NCI-H748 (cell line): ENCODE data around the gene IL1RAPL1.
"Not testable (repeated sequence)": the region's sequence is repeated elsewhere in the genome, so short reads cannot be mapped to it uniquely, and the experiment has no call there.

ENCODE experiments used
- DNase-seq: peaks from one replicate; lab custom pipeline; 2025; ENCODE audit not compliant: unreplicated experiment; lab: John Stamatoyannopoulos, UW

The IL1RAPL1 gene

DNA sequence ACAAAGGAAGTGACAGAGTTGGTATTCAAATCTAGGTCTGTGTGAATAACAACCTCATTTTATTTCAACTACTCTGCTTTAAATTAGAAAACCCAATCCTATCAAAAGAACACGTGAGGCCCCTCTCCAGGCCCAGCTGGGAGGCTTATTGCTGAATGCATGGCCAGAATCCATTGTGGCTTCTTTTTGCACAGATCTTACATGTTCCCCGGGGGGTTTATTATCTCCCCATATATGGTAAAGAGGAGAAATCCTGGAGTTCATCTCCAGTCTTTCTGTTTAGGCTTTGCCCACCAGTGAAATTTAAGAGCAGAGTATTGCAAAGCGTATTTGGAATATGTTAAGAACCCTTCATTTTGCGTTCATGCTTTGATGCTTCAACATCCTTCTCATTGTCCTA, 655.6 kb downstream of the IL1RAPL1 start:
- no peak for DNase-seq

DNA sequence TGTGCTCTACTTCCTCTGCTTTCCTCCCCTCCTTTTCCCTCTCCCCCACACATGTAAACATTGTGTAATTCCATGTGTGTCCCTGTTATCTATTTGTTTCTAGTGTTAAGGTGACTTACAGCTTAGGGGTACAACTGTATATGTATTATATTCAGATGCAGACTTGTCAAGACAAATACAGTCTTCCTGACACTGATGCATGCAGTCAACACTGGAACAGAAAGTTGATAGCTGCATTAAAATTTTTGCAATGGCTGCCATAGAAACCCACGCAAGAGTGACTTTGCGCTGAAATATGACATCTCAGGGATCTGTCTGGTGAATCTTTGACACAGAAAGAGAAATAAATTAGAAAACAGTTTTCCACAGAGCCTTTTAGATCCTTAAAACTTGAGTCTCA, 656.7 kb downstream of the IL1RAPL1 start:
- DNase-seq = no peak

DNA sequence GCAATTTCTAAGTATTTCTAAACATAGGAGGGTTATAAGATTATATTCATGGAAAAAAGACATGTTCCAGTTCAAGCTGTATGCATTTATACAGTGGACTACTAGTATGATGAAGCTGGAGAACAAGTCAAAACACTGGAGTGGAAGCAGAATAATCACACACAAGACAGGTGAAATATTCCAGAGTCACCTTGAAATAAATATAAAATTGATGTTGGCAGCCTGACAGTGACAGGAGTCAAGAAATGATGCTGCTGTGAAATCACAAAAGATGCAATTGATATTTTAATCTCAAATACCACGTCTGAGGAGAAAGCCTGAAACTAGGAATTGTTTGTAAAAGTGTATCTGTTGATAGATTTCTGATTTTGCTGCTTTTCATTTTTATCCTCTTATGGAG, 667.3 kb downstream of the IL1RAPL1 start:
- DNase-seq = no peak

DNA sequence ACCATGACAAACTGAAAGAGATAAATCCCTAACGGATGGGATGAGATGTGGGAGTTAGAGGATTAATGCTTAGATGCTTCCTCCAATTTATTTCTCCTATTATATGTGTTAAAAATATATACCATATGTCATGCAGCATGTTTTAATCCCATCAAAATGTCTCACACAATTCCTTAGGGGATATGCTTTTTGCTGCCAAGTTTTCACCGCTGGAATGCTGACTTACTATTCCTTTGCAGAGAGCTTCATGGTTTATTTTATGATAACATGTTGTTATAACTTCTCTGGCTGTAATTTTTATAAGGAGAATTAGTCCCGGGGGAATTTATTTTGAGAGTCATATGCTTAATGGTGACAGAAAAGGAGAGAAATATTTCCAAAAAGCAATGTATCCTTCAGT, 670.3 kb downstream of the IL1RAPL1 start:
- no peak for DNase-seq

DNA sequence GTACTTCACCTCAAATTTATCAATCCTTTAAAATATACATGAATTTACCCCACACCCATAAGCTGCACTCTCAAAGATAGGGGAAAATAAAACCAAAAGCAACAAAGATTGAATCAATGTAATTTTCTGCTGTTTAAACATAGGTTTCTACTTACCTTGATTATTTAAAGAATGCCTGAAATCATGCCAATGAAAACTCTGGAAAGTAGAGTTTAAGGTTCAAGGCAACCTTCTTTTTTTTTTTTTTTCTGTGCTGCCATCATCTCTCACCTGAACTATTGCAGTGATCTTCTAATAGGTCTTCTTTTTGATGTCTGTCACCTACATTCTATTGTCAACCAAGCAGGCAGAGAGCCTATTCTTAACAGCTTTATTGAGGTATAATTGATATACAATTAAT, 682.1 kb downstream of the IL1RAPL1 start:
- no peak for DNase-seq

DNA sequence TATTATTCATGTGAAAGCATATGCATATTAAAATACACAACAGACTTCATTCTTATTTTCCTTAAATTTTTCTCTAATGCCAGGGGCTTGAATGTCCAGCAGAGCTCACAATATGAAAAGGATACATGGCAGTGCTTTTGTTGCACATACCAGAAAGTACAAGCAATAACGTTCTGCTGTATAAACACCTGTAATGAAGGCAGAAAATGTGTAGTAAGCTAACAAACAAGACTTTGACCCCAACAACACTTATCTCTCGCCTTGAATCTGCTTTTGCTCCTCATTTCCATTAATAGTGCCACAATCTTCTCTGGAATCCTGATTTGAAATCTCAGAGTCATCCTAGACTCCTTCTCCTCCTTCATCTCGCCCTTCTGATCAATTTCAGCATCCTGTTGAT, 687.3 kb downstream of the IL1RAPL1 start:
- DNase-seq = no peak

DNA sequence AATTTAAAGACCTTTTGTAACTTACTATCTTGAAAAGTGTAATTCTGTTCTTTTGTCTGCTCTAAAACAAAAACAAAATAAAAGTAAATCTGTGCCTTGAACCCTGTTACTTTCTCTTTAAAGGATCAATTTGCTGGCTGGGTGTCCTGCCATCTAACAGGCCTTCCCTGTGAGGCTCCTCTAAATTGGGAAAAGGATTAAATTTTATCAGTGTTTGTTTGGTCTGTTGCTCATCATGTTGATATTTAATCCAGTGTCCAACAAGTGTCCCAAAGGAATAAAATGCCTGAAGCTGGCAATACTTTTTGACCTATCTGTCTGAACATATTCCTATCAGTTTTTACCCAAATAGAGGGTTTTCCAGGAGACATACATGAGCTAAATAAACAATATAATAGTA, 688.7 kb downstream of the IL1RAPL1 start:
- no peak for DNase-seq

DNA sequence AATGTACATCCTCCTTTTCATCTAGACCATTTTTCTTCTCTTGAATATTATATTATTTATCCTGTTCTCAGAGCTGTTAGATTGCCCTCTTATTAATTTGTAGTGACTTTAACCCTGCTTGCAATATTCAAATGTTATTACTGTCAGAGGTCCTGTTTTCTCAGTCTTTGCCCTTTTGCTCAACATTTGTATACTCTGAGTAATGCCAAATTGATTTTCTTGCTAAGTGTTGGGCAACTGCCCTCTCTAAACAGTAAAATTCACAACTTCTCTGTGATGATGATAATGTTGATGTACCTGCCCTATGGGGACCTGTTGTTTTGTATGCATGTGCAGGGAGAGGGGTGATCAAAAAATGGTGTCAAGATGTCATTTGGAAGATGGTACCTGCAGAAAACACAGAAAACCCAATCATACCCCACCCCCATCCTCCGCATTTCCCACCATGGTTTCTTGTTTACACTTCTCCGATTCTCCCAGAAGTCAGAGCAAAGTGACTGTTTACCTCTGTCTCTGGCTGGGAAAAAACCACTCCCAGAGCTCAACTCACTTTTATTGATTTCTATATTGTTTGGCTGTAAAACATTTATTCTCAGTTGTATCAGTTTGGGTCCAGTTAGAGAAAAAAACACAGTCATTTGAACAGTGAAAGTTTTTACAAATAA, 694.0 kb downstream of the IL1RAPL1 start:
- no peak for DNase-seq

DNA sequence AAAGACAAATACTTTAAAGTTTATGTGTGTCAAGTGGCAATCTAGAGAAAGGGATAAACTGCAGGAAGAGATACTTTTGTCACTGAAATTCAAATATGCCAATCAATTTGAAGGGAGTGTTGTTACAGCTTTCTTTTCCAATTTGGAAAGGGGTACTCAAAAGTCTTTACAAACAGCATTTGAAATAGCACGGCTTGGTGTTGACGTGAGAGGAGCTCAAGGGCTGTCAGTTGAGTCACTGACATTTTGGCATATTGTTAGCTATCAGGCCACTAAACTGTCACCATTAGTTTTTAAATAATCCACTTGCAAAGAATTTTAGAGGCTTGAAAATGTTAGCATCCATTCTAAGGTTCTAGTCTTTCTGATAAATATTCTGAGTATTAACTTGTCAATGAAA, 698.4 kb downstream of the IL1RAPL1 start:
- DNase-seq = no peak

DNA sequence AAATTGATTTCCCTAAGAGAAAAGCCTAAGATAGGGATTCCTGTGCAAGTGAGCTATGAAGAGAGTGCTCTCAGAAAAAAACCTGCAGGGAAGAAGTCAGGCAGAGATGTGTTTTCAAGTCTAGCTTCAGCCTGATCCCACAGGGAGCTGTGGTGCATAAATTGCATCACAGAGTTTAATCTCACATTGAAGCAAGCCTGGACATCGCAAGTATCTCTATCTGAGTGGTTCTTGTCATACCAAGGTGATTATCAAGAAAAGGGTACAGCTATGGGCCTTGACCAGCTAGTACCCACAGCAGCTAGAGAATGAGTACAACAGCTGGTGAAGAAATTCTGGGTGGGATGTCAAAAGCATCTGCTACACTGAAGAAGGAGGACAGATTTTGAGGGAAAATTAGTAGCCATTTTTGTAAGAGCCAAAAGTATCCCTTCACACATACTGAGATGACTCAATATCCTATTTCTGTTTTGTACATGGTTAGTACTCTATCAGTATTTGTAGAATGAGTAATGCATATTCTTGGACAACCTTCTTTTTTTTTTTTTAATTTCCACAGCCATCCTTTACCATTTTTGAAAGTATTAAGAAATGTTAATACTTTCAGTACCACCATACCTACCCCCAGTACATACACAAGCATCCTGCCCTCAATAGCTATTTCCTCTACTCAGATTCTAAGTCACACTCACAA, 708.9 kb downstream of the IL1RAPL1 start:
- DNase-seq = no peak

DNA sequence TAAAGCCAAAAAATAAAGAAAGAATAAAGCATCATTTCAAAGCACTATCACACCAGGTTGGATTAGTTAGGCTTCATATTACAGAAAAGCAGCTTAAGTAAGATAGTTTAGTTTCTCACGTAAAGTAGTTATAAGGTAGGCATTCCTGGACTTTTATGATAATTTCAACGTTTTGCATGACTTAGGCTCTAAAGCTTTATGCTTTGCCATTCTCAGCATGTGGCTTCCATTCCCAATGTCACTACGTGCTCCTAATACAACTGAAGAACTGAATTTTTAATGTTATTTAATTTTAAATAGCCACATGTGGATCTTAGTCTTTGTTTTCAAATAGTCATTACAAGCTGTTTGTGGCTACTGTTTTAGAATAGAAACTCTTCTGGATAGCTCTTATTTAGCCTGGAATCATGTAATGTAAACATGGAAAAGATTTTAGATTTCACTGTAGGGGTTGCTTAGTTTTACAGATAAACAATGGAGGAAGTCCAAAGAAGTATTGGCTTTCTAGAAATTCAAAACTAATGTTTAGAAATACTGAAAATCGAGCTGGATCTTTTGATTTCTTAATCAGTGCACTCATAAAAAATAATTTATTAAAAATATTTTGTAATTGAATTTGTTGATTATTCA, 710.0 kb downstream of the IL1RAPL1 start:
- DNase-seq = no peak

DNA sequence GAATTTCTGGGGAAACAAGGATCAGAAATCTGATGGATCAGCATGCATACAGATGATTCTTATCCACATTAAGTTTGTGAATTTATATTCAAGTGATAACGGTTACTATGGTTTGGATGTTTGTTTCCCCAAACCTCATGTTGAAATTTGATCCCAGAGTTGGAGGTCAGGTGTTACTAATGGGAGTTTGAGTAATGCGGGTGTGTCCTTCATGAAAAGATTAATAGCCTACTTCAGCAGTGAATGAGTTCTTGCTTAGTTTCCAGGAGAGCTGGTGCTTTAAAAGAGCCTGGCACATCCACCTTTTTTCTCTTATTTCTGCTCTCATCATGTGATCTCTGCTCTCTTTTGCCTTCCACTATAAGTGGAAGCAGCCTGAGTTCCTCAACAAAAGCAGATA, 712.4 kb downstream of the IL1RAPL1 start:
- peak; percentile 93 for DNase-seq

DNA sequence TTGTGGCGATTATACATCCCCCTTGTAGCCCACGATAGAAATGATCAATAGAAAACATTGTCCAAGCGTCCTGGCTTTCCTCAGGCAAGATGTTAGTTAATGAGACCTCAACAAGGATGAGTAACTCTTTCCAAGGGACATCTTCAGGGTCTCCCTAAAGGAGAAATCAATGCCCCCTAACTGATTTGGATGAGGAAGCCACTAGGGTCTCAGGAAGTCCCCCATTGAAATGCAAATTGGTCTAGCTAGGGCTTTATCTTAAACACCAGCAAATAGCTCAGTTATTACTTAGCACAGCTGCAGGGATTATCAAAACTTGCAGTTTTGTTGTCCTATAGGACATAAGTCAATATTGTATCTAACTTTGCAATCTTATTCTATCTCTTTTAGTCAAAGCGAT, 721.5 kb downstream of the IL1RAPL1 start:
- DNase-seq = no peak

DNA sequence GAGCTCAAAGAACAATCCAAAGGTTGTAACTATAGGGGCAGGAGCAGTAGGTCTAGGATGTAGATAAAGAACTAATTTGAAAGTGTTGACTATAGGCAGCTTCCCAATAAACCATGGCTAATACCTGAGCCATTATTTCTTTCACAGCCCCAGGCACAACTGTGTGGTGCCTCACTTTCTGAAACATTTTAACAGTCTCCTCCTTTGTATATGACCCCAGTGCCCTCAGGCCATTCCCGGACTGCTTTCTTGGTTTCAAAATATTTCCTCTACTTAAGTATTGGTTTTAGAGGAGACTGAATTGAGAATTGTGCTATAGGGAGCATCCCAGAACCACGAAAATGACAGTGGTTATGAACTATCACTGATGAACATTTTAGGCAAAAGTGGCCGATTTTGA, 728.7 kb downstream of the IL1RAPL1 start:
- no peak for DNase-seq

DNA sequence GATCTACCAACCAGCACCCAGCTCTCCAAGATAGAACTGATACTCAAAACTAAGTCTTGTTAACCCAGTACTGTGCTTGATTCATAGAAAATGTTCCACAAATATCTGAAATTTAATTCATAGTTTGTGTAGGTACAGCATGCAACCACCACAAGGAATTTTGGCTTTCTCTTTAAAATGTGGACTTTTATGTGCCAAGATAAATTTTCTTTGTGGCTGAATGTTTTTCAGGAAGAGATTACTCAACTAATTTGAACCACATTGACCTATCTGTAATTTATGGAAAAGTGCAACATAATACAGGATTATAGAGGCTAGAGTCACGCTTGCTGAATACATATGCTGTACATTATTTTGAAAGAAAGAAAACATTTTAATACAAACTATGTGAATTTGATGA, 730.8 kb downstream of the IL1RAPL1 start:
- DNase-seq = no peak

DNA sequence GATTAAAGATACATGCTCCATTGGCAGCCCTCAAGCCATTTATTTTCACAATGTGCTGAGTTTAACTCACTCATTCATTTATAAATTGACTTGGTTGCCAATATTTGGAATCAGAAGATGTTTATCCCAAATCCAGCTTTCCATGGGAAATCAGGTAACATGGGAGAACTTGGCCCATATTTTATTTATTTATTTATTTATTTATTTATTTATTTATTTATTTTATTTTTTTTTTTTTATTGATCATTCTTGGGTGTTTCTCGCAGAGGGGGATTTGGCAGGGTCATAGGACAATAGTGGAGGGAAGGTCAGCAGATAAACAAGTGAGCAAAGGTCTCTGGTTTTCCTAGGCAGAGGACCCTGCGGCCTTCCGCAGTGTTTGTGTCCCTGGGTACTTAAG, 745.2 kb downstream of the IL1RAPL1 start:
- not testable (repeated sequence) for DNase-seq

DNA sequence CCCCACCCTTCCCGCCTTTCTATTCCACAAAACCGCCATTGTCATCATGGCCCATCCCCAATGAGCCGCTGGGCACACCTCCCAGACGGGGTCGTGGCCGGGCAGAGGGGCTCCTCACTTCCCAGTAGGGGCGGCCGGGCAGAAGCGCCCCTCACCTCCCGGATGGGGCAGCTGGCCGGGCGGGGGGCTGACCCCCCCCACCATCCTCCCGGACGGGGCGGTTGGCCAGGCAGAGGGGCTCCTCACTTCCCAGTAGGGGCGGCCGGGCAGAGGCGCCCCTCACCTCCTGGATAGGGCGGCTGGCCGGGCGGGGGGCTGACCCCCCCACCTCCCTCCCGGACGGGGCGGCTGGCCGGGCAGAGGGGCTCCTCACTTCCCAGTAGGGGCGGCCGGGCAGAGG, 745.8 kb downstream of the IL1RAPL1 start:
- not testable (repeated sequence) for DNase-seq

DNA sequence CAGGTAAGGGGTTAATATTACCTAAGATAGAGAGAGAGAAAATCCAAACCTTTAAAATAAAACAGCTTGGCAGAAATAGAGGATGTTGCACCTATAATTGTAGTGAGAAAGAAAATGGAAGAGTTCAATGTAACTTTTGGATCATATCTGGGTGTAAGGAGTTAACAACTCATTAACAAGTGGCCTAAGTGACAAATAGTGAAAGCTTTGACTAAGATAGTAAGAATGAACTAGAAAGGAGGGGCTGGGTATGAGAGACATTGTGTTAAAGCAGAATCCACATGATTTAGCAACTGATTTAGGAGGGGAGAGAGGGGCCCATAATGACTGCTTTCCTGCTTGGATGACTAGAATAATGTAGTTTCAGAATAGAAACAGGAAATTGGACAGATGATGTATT, 761.0 kb downstream of the IL1RAPL1 start:
- DNase-seq = no peak

DNA sequence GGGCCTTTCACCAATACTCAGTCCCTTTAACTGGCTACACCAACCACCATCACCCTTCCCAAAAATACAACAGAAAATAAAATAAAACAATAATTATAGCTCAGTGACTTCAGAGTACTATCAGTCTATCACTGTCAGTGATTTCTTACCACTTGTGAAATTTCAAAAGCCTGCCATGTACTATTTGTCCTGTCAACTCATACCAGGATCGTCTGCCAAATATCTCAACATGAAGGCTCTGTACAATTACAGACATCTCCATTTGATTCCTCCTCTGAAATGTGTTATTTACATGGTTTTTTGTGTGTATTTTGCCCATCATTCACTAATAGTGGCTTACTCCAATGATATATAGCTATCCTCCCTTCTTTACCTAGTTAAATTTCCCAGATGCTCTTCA, 772.0 kb downstream of the IL1RAPL1 start:
- no peak for DNase-seq

DNA sequence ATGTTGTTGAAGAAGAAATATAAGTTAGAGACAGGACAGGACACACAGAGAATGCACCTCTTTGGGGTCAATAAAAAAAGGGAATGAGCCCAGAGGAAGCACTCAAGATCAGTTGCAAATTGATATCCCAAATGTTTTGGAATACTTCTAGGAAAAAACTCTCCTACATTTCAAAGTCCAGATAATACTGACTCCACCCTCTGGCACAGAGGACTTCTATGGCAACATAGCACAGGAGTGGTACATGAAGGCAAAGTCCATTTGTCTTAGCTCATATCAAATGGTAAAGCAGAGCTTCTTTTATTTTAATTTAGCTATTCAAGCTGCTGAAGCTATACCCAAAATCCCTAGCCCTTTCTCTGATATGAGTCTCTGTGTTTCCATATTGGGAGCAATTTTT, 787.5 kb downstream of the IL1RAPL1 start:
- not testable (repeated sequence) for DNase-seq

DNA sequence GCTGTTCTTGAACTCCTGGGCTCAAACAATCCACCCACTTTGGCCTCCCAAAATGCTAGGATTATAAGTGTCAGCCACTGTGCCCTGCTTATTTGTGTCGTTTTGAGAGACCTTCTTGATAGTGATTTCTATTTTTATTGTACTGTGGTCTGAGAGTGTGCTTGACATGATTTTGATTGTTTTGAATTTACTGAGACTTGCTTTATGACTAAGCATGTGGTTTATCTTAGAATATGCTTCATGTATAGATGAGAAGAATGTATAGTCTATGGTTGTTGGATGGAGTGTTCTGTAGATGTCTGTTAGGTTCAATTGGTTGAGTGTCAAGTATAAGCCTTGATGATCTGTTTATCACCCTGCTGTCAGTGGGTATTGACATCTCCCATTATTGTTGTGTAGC, 789.3 kb downstream of the IL1RAPL1 start:
- DNase-seq = no peak

DNA sequence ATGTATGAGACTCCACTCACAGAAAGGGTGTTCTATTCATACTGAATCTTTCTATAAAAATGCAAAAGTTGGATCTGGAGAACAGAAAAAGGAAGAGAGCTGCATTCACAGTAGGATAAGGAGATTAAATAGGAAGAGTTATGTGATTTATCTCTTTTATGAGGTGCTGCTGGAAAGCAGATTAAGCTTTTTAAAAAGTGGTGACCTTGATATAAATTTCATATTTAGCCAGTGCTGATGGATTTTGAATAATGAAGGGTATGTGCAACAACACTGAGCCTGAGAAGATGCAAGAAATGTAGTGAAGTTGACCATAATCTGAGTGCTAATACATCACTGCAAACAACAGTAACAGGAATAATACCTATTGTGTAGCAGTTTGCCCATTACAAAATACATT, 795.6 kb downstream of the IL1RAPL1 start:
- DNase-seq = no peak

DNA sequence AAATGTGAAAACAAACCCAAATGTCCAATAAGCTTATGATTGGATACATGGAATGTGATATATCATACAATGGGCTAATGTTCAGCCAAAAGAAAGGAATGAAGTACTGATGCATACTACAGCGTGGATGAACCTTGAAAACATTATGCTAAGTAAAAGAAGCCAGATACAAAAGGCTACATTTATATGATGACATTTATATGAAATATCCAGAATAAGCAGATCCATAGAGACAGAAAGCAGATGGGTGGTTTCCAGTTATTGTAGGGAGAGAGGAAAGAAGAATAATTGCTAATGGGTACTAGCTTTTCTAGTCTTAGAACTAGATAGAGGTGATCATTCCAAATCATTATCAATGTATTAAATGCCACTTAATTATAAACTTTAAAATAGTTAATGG, 801.3 kb downstream of the IL1RAPL1 start:
- no peak for DNase-seq
